ENCODE data around the gene ZNF639.

The ZNF639 gene

DNA sequence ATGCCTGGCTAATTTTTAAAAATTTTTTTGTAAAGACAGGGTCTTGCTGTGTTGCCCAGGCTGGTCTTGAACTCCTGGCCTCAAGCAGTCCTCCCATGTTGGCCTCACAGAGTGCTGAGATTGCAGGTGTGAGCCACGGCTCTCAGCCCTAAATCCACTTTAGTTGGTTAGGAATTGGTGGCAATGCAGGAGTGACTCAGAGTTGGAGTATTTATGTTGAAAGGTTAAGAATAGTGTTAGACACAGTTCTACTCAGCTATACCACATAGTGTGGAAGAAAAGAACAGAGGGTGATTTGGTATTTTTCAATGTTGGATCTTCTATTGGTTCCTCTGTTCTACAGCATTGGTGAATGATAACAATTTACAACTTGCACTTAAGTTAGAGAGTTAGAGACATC is 7.6 kb downstream of the ZNF639 start:
- ATAC-seq, result no peak
- TF ChIP-seq, protein P1, sequence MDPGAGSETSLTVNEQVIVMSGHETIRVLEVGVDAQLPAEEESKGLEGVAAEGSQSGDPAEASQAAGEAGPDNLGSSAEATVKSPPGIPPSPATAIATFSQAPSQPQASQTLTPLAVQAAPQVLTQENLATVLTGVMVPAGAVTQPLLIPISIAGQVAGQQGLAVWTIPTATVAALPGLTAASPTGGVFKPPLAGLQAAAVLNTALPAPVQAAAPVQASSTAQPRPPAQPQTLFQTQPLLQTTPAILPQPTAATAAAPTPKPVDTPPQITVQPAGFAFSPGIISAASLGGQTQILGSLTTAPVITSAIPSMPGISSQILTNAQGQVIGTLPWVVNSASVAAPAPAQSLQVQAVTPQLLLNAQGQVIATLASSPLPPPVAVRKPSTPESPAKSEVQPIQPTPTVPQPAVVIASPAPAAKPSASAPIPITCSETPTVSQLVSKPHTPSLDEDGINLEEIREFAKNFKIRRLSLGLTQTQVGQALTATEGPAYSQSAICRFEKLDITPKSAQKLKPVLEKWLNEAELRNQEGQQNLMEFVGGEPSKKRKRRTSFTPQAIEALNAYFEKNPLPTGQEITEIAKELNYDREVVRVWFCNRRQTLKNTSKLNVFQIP (CRISPR knock-in tag; IDR thresholded peaks at IDR 0.05; ENCODE audit: borderline replicate concordance, low read depth), result no peak
- TF ChIP-seq, protein P2, sequence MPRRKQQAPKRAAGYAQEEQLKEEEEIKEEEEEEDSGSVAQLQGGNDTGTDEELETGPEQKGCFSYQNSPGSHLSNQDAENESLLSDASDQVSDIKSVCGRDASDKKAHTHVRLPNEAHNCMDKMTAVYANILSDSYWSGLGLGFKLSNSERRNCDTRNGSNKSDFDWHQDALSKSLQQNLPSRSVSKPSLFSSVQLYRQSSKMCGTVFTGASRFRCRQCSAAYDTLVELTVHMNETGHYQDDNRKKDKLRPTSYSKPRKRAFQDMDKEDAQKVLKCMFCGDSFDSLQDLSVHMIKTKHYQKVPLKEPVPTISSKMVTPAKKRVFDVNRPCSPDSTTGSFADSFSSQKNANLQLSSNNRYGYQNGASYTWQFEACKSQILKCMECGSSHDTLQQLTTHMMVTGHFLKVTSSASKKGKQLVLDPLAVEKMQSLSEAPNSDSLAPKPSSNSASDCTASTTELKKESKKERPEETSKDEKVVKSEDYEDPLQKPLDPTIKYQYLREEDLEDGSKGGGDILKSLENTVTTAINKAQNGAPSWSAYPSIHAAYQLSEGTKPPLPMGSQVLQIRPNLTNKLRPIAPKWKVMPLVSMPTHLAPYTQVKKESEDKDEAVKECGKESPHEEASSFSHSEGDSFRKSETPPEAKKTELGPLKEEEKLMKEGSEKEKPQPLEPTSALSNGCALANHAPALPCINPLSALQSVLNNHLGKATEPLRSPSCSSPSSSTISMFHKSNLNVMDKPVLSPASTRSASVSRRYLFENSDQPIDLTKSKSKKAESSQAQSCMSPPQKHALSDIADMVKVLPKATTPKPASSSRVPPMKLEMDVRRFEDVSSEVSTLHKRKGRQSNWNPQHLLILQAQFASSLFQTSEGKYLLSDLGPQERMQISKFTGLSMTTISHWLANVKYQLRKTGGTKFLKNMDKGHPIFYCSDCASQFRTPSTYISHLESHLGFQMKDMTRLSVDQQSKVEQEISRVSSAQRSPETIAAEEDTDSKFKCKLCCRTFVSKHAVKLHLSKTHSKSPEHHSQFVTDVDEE (CRISPR knock-in tag; IDR thresholded peaks at IDR 0.05), result no peak
- TF ChIP-seq, protein P3, sequence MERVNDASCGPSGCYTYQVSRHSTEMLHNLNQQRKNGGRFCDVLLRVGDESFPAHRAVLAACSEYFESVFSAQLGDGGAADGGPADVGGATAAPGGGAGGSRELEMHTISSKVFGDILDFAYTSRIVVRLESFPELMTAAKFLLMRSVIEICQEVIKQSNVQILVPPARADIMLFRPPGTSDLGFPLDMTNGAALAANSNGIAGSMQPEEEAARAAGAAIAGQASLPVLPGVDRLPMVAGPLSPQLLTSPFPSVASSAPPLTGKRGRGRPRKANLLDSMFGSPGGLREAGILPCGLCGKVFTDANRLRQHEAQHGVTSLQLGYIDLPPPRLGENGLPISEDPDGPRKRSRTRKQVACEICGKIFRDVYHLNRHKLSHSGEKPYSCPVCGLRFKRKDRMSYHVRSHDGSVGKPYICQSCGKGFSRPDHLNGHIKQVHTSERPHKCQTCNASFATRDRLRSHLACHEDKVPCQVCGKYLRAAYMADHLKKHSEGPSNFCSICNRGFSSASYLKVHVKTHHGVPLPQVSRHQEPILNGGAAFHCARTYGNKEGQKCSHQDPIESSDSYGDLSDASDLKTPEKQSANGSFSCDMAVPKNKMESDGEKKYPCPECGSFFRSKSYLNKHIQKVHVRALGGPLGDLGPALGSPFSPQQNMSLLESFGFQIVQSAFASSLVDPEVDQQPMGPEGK (CRISPR knock-in tag; IDR thresholded peaks at IDR 0.05; ENCODE audit: borderline replicate concordance), result no peak
- no peak for TF ChIP-seq ISL1 (CRISPR knock-in tag; IDR thresholded peaks at IDR 0.05)
- TF ChIP-seq ZNF565 (CRISPR knock-in tag; conservative IDR thresholded peaks at IDR 0.05; ENCODE audit: low read depth), result no peak
- no peak for TF ChIP-seq TCF4 (CRISPR knock-in tag; IDR thresholded peaks at IDR 0.05; ENCODE audit: borderline replicate concordance)
- TF ChIP-seq GLIS3 (CRISPR knock-in tag; IDR thresholded peaks at IDR 0.05), result no peak
- TF ChIP-seq OSR1 (CRISPR knock-in tag; IDR thresholded peaks at IDR 0.05), result no peak
- no peak for TF ChIP-seq RARB (CRISPR knock-in tag; IDR thresholded peaks at IDR 0.05)
- no peak for TF ChIP-seq ZNF70 (CRISPR knock-in tag; IDR thresholded peaks at IDR 0.05)
- TF ChIP-seq ESRRG (CRISPR knock-in tag; IDR thresholded peaks at IDR 0.05), result no peak

DNA sequence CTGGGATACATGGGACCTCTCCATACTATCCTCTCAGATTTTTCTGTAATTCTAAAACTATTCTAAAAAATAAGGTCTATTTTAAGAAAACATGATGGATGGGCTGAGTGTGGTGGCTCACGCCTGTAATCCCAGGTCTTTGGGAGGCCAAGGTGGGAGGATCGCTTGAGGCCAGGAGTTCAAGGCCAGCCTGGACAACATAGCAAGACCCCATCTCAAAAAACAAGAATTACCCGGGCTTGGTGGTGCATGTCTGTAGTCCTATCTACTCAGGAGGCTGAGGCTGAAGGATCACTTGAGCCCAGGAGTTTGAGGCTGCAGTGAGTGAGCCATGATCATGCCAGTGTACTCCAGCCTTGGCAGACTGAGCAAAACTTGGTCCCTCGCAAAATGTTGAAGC is 9.4 kb downstream of the ZNF639 start:
- no peak for ATAC-seq

More for the DNA sequence above, 9.4 kb downstream of the ZNF639 start:
- TF ChIP-seq ESRRG (CRISPR knock-in tag; IDR thresholded peaks at IDR 0.05) (no peak), PPARA (CRISPR knock-in tag; IDR thresholded peaks at IDR 0.05; ENCODE audit: borderline replicate concordance) (no peak), ZC3H10 (CRISPR knock-in tag; IDR thresholded peaks at IDR 0.05) (no peak), ZNF8 (CRISPR knock-in tag; IDR thresholded peaks at IDR 0.05) (no peak), ARNTL (CRISPR knock-in tag; IDR thresholded peaks at IDR 0.05; ENCODE audit: borderline replicate concordance, low read depth) (no peak), ZFP30 (CRISPR knock-in tag; IDR thresholded peaks at IDR 0.05) (no peak), ZNF565 (CRISPR knock-in tag; conservative IDR thresholded peaks at IDR 0.05; ENCODE audit: low read depth) (no peak), BACH2 (CRISPR knock-in tag; IDR thresholded peaks at IDR 0.05; ENCODE audit: borderline replicate concordance) (no peak), OSR1 (CRISPR knock-in tag; IDR thresholded peaks at IDR 0.05) (no peak)
- TF ChIP-seq, protein P1 (CRISPR knock-in tag; IDR thresholded peaks at IDR 0.05; ENCODE audit: borderline replicate concordance, low read depth), result no peak
- TF ChIP-seq, protein P2 (CRISPR knock-in tag; IDR thresholded peaks at IDR 0.05), result no peak
- TF ChIP-seq, protein P4, sequence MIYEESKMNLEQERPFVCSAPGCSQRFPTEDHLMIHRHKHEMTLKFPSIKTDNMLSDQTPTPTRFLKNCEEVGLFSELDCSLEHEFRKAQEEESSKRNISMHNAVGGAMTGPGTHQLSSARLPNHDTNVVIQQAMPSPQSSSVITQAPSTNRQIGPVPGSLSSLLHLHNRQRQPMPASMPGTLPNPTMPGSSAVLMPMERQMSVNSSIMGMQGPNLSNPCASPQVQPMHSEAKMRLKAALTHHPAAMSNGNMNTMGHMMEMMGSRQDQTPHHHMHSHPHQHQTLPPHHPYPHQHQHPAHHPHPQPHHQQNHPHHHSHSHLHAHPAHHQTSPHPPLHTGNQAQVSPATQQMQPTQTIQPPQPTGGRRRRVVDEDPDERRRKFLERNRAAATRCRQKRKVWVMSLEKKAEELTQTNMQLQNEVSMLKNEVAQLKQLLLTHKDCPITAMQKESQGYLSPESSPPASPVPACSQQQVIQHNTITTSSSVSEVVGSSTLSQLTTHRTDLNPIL (CRISPR knock-in tag; IDR thresholded peaks at IDR 0.05; ENCODE audit: low read depth), result no peak
- TF ChIP-seq, protein P5, sequence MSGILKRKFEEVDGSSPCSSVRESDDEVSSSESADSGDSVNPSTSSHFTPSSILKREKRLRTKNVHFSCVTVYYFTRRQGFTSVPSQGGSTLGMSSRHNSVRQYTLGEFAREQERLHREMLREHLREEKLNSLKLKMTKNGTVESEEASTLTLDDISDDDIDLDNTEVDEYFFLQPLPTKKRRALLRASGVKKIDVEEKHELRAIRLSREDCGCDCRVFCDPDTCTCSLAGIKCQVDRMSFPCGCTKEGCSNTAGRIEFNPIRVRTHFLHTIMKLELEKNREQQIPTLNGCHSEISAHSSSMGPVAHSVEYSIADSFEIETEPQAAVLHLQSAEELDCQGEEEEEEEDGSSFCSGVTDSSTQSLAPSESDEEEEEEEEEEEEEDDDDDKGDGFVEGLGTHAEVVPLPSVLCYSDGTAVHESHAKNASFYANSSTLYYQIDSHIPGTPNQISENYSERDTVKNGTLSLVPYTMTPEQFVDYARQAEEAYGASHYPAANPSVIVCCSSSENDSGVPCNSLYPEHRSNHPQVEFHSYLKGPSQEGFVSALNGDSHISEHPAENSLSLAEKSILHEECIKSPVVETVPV (CRISPR knock-in tag; IDR thresholded peaks at IDR 0.05), result no peak

All from SK-N-SH treated with all-trans-retinoic acid at 6 μM for 48 hours (cell line).